Measurements from ENCODE around the gene MID1IP1.

- TF ChIP-seq CTCF (IDR thresholded peaks at IDR 0.05) (no peak), POLR2A (IDR thresholded peaks at IDR 0.05) (no peak)
Measured at GRCh38 chrX:38806875-38807621, 5.8 kb downstream of the MID1IP1 start.
